Measurements from ENCODE around the gene FHIT. TPM values are rescaled to one million over a fixed set of nuclear protein-coding genes. Genes with fewer than 3 reads are reported as not detected.
"Not testable (repeated sequence)": the region's sequence is repeated elsewhere in the genome, so short reads cannot be mapped to it uniquely, and the experiment has no call there.

FHIT gene
- total RNA-seq, 4 donors from 2014 or later = 7.5 to 20.1 (median 13.5) TPM

DNA sequence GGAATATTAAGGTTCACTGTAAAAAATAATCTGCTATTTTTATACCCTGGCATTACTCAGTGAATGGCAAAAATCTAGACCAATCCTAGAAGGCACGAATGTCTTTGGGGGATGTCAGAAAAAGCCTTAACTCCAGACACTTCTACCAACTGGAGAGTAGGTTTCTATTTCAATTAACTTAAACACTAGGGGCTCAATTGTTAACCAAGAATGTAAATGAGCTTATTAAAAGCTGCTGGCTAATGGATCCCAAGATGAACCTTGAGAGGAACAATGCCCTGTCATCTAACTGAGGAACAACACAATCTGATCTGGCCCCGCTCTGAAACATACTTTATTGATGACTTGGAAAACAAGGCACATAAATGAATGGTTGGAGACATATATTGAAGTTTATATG, 701.4 kb downstream of the FHIT start:
- WGBS, 2 donors (ENCODE audit: low coverage in 1 of 2) = 85 to 86% methylated on average over 2 of the region's 2 CpGs
- H3K9me3 ChIP-seq = no peaks in the 10 kb centered on the region

DNA sequence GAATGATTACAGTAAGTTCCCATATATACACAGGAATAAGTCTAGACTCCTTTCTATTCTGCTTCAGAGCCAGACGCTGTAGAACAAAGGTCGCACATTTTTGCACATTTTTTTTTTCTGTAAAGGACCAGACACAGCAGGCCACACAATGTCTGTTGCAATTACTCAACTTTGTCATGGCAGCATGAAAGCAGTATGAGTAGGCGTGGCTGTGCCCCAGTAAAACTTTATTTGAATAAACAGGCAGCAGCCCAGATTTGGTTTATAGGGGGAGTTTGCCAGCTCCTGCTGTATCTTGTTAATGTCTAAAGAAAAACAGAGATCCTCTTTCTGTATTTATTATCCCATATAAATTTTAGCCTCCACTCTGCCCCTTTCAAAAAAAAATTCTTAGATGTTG, 708.3 kb downstream of the FHIT start:
- intact Hi-C loops (cut with DNase I; ENCODE audit: low total_unique reads) = no loop called here

More for the DNA sequence above, 701.4 kb downstream of the FHIT start:
- Histone ChIP-seq H3K27ac (no peak overlapping the region), H3K27me3 (no peaks in the 10 kb centered on the region), H3K4me3 (no peak overlapping the region), H3K4me1 (no peaks in the 10 kb centered on the region), H3K36me3 (no peaks in the 10 kb centered on the region)
- no peak for DNase-seq
- TF ChIP-seq POLR2AphosphoS5 (IDR thresholded peaks at IDR 0.05) (no peak), POLR2A (IDR thresholded peaks at IDR 0.05) (no peak), EP300 (IDR thresholded peaks at IDR 0.05; ENCODE audit: low read depth) (no peak)
- TF ChIP-seq, protein P1, sequence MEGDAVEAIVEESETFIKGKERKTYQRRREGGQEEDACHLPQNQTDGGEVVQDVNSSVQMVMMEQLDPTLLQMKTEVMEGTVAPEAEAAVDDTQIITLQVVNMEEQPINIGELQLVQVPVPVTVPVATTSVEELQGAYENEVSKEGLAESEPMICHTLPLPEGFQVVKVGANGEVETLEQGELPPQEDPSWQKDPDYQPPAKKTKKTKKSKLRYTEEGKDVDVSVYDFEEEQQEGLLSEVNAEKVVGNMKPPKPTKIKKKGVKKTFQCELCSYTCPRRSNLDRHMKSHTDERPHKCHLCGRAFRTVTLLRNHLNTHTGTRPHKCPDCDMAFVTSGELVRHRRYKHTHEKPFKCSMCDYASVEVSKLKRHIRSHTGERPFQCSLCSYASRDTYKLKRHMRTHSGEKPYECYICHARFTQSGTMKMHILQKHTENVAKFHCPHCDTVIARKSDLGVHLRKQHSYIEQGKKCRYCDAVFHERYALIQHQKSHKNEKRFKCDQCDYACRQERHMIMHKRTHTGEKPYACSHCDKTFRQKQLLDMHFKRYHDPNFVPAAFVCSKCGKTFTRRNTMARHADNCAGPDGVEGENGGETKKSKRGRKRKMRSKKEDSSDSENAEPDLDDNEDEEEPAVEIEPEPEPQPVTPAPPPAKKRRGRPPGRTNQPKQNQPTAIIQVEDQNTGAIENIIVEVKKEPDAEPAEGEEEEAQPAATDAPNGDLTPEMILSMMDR (IDR thresholded peaks at IDR 0.05) = no peak
- in situ Hi-C loops (cut with MboI; ENCODE audit: low pct_ligation_motif_present in 1 of 4, low pct_unique_long_range_greater_than_20kb in 1 of 4, low sequenced_read_pairs in 3 of 4) (no loop called here), intact Hi-C loops (cut with DNase I; ENCODE audit: low total_unique reads) (no loop called here)

DNA sequence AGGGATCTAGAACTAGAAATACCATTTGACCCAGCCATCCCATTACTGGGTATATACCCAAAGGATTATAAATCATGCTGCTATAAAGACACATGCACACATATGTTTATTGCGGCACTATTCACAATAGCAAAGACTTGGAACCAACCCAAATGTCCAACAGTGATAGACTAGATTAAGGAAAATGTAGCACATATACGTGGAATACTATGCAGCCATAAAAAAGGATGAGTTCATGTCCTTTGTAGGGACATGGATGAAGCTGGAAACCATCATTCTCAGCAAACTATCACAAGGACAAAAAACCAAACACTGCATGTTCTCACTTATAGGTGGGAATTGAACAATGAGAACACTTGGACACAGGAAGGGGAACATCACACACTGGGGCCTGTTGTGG, 711.9 kb downstream of the FHIT start:
- H3K27ac ChIP-seq; H3K4me3 ChIP-seq; H3K36me3 ChIP-seq; H3K27me3 ChIP-seq; H3K4me1 ChIP-seq; intact Hi-C loops (cut with DNase I; ENCODE audit: low total_unique reads); in situ Hi-C loops (cut with MboI; ENCODE audit: low pct_ligation_motif_present in 1 of 4, low pct_unique_long_range_greater_than_20kb in 1 of 4, low sequenced_read_pairs in 3 of 4); H3K9me3 ChIP-seq; DNase-seq: not testable (repeated sequence)
- 87% methylated on average over 2 of the region's 2 CpGs; no CpG with 5 or more reads in 1 of the 2 donors for WGBS, 2 donors (ENCODE audit: low coverage in 1 of 2)

More for the DNA sequence above, 708.3 kb downstream of the FHIT start:
- H3K27ac ChIP-seq = no peak overlapping the region
- WGBS, 2 donors (ENCODE audit: low coverage in 1 of 2) = 45 to 63% methylated on average over 2 to 3 of the region's 3 CpGs
- in situ Hi-C loops (cut with MboI; ENCODE audit: low pct_ligation_motif_present in 1 of 4, low pct_unique_long_range_greater_than_20kb in 1 of 4, low sequenced_read_pairs in 3 of 4) = no loop called here
- no peaks in the 10 kb centered on the region for H3K36me3 ChIP-seq
- H3K9me3 ChIP-seq = no peaks in the 10 kb centered on the region
- H3K27me3 ChIP-seq = no peaks in the 10 kb centered on the region
- DNase-seq = no peak
- no peaks in the 10 kb centered on the region for H3K4me1 ChIP-seq
- no peak overlapping the region for H3K4me3 ChIP-seq
- TF ChIP-seq, protein P1 (IDR thresholded peaks at IDR 0.05) = no peak
- TF ChIP-seq POLR2A (IDR thresholded peaks at IDR 0.05) (no peak), EP300 (IDR thresholded peaks at IDR 0.05; ENCODE audit: low read depth) (no peak), POLR2AphosphoS5 (IDR thresholded peaks at IDR 0.05) (no peak)

DNA sequence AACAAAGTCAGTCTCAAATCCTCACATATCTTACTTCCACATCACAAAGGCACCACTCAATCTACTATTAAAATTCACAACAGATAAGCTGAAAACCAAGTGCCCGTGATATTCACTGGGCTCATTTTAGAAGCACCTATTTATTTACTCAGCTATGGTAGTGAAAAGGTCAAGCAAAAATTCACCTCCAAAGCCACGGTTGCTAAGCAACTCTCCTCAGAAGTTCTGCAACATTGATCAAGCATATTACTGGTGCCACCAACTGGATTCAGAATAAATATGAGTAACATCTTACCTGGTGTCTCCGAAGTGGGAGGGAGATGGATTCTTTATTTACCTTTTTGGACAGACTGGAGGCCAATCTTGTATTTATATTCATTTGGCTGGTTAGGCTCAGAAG, 714.8 kb downstream of the FHIT start:
- Histone ChIP-seq H3K9me3 (no peaks in the 10 kb centered on the region), H3K4me3 (no peak overlapping the region), H3K27ac (no peak overlapping the region), H3K27me3 (no peaks in the 10 kb centered on the region), H3K4me1 (no peaks in the 10 kb centered on the region), H3K36me3 (no peaks in the 10 kb centered on the region)
- intact Hi-C loops (cut with DNase I; ENCODE audit: low total_unique reads) (no loop called here), in situ Hi-C loops (cut with MboI; ENCODE audit: low pct_ligation_motif_present in 1 of 4, low pct_unique_long_range_greater_than_20kb in 1 of 4, low sequenced_read_pairs in 3 of 4) (no loop called here)
- 72 to 82% methylated on average over 3 of the region's 3 CpGs for WGBS, 2 donors (ENCODE audit: low coverage in 1 of 2)
- TF ChIP-seq POLR2A (IDR thresholded peaks at IDR 0.05) = no peak
- TF ChIP-seq POLR2AphosphoS5 (IDR thresholded peaks at IDR 0.05) = no peak
- TF ChIP-seq EP300 (IDR thresholded peaks at IDR 0.05; ENCODE audit: low read depth) = no peak
- TF ChIP-seq, protein P1 (IDR thresholded peaks at IDR 0.05) = no peak
- no peak for DNase-seq

DNA sequence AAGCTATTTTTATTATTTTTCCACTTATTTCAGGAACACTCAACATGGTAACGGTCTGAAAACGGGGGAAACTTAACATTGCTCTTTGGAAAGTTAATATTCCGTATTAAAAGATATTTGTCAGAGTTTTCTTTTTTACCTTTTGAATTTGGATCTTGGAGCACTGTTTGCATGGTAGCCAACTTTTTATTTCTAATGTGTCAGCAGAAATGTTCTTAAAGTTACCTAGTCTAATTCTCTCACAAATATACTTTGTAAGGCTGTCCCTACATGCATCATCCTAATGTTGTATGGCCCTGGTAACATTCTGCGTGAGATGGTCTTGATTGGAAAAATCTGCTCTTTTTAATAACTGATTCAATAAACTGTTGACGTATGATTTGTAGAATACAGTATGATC, 719.5 kb downstream of the FHIT start:
- H3K9me3 ChIP-seq = no peaks in the 10 kb centered on the region
- H3K27ac ChIP-seq = no peak overlapping the region
- H3K4me1 ChIP-seq = no peaks in the 10 kb centered on the region
- no peak overlapping the region for H3K4me3 ChIP-seq
- no peak for DNase-seq
- in situ Hi-C loops (cut with MboI; ENCODE audit: low pct_ligation_motif_present in 1 of 4, low pct_unique_long_range_greater_than_20kb in 1 of 4, low sequenced_read_pairs in 3 of 4) = no loop called here
- WGBS, 2 donors (ENCODE audit: low coverage in 1 of 2) = 90 to 93% methylated on average over 5 of the region's 5 CpGs
- intact Hi-C loops (cut with DNase I; ENCODE audit: low total_unique reads) = no loop called here
- TF ChIP-seq, protein P1 (IDR thresholded peaks at IDR 0.05) = no peak
- no peak for TF ChIP-seq POLR2A (IDR thresholded peaks at IDR 0.05)
- TF ChIP-seq POLR2AphosphoS5 (IDR thresholded peaks at IDR 0.05) = no peak
- no peak for TF ChIP-seq EP300 (IDR thresholded peaks at IDR 0.05; ENCODE audit: low read depth)
- no peaks in the 10 kb centered on the region for H3K36me3 ChIP-seq
- no peaks in the 10 kb centered on the region for H3K27me3 ChIP-seq

All from transverse colon (tissue), 4 donors.